HG02759 (cell line): ENCODE results near the gene RIMBP2.

Experiments
- ATAC-seq: cut with Tn5 transposase; IDR thresholded peaks from one replicate; pipeline ENCODE4 v1.9.1; 2021; ENCODE audit warnings: mild to moderate bottlenecking, moderate library complexity; ENCODE audit not compliant: unreplicated experiment

Gene RIMBP2

DNA sequence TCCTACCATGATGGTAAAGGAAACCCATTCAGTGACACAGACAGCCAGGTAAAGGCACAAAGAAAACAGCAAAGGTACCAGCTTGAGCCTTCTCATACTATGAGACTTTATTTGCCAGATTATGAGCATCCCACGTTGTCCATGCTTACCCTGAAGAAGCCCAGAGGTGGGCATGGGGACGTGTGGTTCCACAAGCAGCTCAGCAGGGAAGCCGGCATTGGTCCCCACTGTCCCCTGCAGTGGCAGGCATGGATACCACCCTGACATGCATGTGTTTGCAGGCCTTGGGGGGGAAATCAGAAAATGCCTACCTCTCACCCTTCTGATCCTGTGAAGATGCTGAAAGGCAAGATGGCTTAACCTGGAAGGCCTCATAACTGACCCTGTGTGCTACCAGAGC lies 195.3 kb downstream of the RIMBP2 start:
- no peak for ATAC-seq

DNA sequence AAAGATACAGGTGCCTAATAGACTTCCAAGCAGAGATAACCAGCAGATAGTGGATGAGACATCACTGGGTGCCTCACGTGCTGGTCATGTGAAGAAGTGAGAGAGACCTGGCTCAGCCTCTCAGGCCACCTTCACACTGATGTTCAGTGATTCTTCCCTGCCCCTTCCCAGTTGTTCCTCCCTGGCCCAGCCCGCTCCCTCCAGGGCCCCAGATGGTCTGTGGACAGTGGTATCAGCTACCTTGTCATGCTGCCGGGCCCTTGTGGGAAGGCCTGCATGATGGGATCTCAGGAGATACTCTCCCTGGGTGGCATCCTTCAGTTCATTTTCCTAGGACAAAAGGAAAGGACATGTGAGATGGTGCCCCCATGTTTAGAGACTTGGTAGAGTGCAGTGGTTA lies 198.5 kb downstream of the RIMBP2 start:
- no peak for ATAC-seq

GRCh38 chr12:130514149-130514551 lies 201.9 kb downstream of the RIMBP2 start:
- no peak for ATAC-seq

DNA sequence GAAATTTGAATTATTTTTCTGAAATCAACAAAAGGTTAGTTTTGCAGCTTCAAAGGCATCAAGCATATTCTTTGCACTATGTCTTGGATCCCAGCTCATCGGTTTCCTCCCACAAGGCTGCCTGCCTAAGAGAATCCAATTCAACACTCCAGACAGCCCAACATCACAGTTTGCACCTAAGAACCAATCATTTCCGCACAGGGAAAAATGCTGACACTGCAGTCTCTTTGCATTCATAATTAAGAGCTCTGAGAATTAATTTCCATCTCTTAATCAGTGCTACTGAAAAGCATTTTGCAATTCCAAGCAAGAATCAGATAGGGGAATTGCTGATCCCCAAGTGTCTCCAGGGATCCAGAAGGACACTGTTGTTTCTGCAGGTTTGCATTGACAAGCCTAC lies 202.5 kb downstream of the RIMBP2 start:
- no peak for ATAC-seq

- ATAC-seq = no peak
These were observed 204.8 kb downstream of the RIMBP2 start for GRCh38 chr12:130511285-130511684.

GRCh38 chr12:130509454-130509853 lies 206.6 kb downstream of the RIMBP2 start:
- no peak for ATAC-seq

DNA sequence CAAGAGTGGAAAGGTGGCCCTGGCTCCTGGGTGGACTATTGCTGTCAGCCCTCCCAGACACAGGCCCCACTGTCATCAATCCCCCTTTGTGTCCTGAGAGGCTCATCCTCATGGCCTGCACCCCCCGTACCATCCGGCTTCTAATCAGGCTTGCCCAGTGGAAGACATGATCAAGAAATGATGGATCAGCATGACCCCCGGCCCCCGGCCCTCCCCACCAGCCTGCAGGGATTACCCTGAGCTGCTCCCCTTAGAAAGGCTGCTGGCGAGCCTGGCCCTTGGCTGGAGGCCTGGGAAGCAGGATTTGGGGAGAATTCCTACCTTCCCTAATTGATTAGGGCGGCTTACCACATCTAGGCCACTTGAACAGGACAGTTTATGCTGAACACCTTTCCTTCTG lies 207.3 kb downstream of the RIMBP2 start:
- no peak for ATAC-seq

DNA sequence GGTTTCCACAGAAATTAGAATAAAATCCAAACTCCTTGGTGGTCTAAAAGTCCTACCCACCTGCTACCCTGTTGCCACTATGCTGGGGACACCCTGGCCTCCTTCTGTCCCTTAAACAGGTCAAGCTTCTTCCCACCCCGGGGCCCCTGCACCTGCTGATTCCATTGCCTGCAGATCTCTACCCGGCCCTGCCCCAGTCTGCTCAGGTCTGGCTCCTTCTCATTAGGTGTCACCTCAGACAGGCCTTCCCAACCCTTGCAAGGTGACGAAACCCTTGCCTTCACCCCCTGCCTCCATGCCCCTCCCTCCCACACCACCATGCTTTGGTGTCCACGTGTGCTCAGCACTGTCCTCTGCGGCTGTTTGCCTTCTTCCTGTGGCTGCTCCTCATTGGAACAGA lies 207.8 kb downstream of the RIMBP2 start:
- no peak for ATAC-seq

DNA sequence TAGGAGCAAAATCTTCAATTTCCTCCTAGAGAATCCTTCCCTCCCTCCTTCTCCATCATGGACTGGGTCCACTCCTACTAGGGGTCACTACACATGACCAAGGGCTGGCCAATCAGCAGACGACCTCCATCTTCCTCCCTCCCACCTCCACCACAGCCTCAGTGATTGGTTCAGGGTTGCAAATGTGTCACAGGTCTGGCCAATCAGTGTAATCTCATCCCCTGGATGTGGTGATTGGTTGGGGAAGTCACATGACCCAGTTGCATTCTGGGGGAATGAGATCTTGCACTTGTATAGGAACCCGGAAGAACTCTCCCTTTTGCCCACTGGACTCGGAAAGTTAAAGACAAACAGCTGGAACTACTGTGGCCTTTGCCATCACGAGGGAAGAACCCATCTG lies 209.3 kb downstream of the RIMBP2 start:
- ATAC-seq = no peak

DNA sequence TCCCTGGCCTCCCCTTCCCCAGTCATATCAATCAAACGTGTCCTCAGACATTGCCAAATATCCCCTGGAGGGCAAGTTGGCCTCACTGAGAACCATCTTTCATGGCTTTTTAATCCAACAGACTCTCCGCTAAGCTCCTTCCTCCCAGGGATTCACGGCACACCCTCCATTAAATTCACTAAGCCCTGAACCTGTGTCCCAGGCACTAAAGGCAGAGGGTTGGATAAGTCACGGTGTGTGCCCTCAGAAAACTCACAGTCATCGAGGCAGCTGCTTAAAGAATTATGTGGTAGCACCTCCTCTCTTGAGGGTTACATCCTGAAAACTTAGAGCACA lies 211.3 kb downstream of the RIMBP2 start:
- no peak for ATAC-seq

GRCh38 chr12:130504110-130504839 lies 211.8 kb downstream of the RIMBP2 start:
- ATAC-seq = no peak

DNA sequence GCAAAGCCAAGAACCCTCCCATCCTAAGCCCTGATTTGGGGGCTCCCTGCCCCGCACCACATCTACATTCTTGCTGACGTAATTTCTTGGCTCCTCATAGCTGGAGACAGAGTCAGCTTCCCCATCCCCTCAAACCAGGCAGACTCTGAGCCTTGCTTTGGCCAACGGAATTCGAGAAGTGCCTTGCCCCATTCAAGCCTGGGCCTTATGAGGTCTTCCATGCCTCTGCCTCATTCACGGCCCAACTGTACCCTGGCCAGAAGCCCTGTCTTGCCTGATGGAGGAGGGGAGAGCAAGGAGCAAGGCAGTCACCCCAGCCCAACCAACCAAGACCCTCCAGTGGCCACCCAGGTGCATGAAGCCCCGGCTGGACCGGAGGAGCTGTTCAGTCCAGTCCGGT lies 214.3 kb downstream of the RIMBP2 start:
- ATAC-seq = no peak

DNA sequence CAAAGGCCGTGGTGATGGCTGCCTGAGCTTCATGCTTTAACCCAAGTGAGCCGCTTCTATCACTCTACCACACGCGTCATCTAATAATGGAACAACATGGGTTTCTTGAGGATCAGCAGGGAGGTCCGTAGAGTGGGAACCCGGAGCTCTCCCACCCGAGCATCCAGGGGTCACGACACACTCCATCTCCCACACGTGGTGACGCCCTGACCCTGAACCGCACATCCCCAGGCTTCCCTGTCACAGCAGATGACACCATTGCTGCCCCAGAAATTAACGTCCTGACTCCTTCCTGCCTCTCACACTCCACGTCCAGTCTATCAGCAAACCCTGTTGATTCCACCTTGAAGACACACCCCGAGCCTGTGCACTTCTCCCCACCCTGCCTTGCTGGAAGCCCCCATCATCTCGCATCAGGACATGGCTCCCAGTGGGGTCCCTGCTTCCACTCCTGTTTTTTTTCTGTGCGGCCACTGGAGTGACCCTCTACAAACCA lies 215.2 kb downstream of the RIMBP2 start:
- ATAC-seq = no peak

DNA sequence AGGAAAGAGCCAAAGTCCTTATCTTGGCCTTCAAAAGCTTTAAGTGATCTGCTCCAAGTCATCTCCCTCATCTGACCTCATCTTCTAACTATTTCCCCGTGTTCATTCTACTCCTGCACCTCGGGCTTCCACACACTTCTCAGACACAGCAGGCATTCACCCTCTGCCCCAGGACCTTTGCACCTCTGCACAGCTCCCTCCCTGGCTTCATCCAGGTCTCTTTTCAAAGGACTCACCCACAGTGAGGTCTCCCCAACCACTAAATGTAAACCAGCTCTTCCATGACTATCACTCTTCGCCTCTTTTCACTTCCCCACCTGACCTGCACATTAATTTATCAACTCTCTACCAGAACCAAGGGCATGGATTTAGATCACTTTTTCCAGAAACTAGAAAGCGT lies 216.6 kb downstream of the RIMBP2 start:
- ATAC-seq = no peak

- ATAC-seq = no peak
These were observed 217.3 kb downstream of the RIMBP2 start for GRCh38 chr12:130498589-130499385.

- no peak for ATAC-seq
These were observed 218.1 kb downstream of the RIMBP2 start for GRCh38 chr12:130497991-130498390.

- no peak for ATAC-seq
These were observed 218.8 kb downstream of the RIMBP2 start for GRCh38 chr12:130497321-130497720.

GRCh38 chr12:130496516-130497120 lies 219.5 kb downstream of the RIMBP2 start:
- no peak for ATAC-seq

- no peak for ATAC-seq
These were observed 220.9 kb downstream of the RIMBP2 start for GRCh38 chr12:130495156-130495555.

DNA sequence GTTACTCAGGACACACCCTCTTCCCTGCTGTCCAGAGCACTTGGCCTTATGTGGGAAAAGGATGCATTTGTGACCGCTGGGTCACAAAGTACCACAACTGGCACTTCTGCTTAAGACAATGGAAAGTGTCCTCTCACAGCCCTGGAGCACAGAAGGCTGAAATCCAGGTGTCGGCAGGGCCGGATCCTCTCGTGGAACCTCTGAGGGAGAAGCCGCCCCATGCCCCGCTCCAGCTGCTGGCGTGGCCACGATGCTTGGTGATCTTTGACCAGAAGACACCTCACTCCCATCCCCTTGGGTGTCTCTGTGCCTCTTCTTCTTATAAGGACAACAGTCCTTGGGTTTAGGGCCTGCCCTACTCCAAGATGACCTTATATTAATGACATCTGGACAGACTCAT lies 221.4 kb downstream of the RIMBP2 start:
- ATAC-seq = no peak

DNA sequence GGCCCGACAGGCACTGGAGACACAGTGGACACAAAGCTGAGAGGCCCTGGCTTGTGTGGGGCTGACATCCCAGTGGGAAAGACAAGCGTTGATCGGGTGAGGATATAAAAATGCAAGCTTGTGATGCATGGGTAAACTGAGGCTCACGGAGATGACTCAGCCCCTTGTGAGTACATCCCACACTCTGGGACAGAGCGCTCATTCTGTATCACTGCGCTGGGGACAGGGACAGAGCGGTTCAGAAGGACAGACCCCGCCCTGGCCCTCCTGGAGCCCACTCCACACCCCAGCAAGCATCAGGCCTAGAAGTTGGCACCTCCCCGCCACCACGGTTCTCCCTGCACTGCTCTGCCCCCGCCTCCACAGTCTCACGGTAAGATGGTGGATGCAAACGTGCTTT lies 222.1 kb downstream of the RIMBP2 start:
- ATAC-seq = no peak
